Mesenchymal stem cell (in vitro differentiated cells and primary cell): Measurements from ENCODE around the gene DNM1.

ENCODE experiments used
- DNase-seq: peaks from one replicate; pipeline ENCODE4 v3.0.0-alpha.2; 2013
- H2AFZ ChIP-seq: one replicate; pipeline ENCODE4 v1.6.1; 2013; ENCODE audit warnings: low read depth, mild to moderate bottlenecking, control low read depth, inconsistent platforms, low read length, moderate library complexity
- H2AK5ac ChIP-seq: 2 replicates; pipeline ENCODE4 v1.6.1; 2013; ENCODE audit warnings: low read length, moderate library complexity, mild to moderate bottlenecking, inconsistent platforms; ENCODE audit not compliant: severe bottlenecking
- H2BK120ac ChIP-seq: one replicate; pipeline ENCODE4 v1.6.1; 2013; ENCODE audit warnings: low read depth, mild to moderate bottlenecking, inconsistent platforms, low read length, moderate library complexity
- H2BK12ac ChIP-seq, 2 experiments: one replicate each; pipeline ENCODE4 v1.6.1; 2013; ENCODE audit warnings: inconsistent platforms in 2 of 2, low read length in 2 of 2, mild to moderate bottlenecking in 2 of 2, moderate library complexity in 2 of 2, control low read depth in 1 of 2
- H2BK15ac ChIP-seq: one replicate; pipeline ENCODE4 v1.6.1; 2013; ENCODE audit warnings: mild to moderate bottlenecking, low read depth, inconsistent platforms; ENCODE audit not compliant: poor library complexity, severe bottlenecking
- H2BK5ac ChIP-seq: 2 replicates; pipeline ENCODE4 v1.6.1; 2013; ENCODE audit warnings: low read depth, mild to moderate bottlenecking, low read length, control low read depth, inconsistent platforms; ENCODE audit not compliant: poor library complexity, severe bottlenecking
- H3K14ac ChIP-seq, 2 experiments: one replicate each; pipeline ENCODE4 v1.6.1; 2013; ENCODE audit warnings: inconsistent platforms in 2 of 2, low read length in 2 of 2, control low read depth in 1 of 2, mild to moderate bottlenecking in 1 of 2, moderate library complexity in 1 of 2
- H3K18ac ChIP-seq, 2 experiments: one replicate each; pipeline ENCODE4 v1.6.1; 2013; ENCODE audit warnings: inconsistent platforms in 2 of 2, low read length in 2 of 2, control low read depth in 1 of 2, low read depth in 1 of 2, mild to moderate bottlenecking in 1 of 2
- H3K23ac ChIP-seq, 2 experiments: one replicate each; pipeline ENCODE4 v1.6.1; 2013; ENCODE audit warnings: inconsistent platforms in 2 of 2, low read length in 2 of 2, mild to moderate bottlenecking in 2 of 2, moderate library complexity in 2 of 2, control low read depth in 1 of 2
- H3K27ac ChIP-seq: 2 replicates; pipeline ENCODE4 v1.5.1; 2013; ENCODE audit warnings: mild to moderate bottlenecking, moderate library complexity, low read length, control low read depth, inconsistent platforms; ENCODE audit not compliant: poor library complexity, severe bottlenecking
- H3K27me3 ChIP-seq, 2 experiments: 2 replicates each; pipeline versions ENCODE4 v1.6.1 to v1.7.0; 2013; ENCODE audit warnings: low read length in 2 of 2, mild to moderate bottlenecking in 2 of 2, moderate library complexity in 2 of 2, control low read depth in 1 of 2, inconsistent platforms in 1 of 2; ENCODE audit not compliant: control insufficient read depth in 1 of 2, insufficient read depth in 1 of 2
- H3K36me3 ChIP-seq, 2 experiments: 2 replicates each; pipeline versions ENCODE4 v1.6.1 to v1.7.0; 2013; ENCODE audit warnings: low read length in 2 of 2, control low read depth in 1 of 2, inconsistent platforms in 1 of 2, low read depth in 1 of 2, mild to moderate bottlenecking in 1 of 2; ENCODE audit not compliant: insufficient read depth in 2 of 2, control insufficient read depth in 1 of 2
- H3K4ac ChIP-seq, 2 experiments: one replicate each; pipeline ENCODE4 v1.6.1; 2013; ENCODE audit warnings: inconsistent platforms in 2 of 2, low read length in 2 of 2, mild to moderate bottlenecking in 2 of 2, moderate library complexity in 2 of 2, control low read depth in 1 of 2, low read depth in 1 of 2
- H3K4me1 ChIP-seq: 2 replicates; pipeline ENCODE4 v1.6.1; 2013; ENCODE audit warnings: low read depth, low read length, control low read depth; ENCODE audit not compliant: control insufficient read depth, insufficient read depth
- H3K4me2 ChIP-seq: 2 replicates; pipeline ENCODE4 v1.6.1; 2013; ENCODE audit warnings: low read length, mild to moderate bottlenecking, inconsistent platforms; ENCODE audit not compliant: poor library complexity, severe bottlenecking
- H3K4me3 ChIP-seq, 2 experiments: 2 replicates each; pipeline versions ENCODE4 v1.5.1 to v1.7.0; 2013; ENCODE audit warnings: low read length in 2 of 2, mild to moderate bottlenecking in 2 of 2, control low read depth in 1 of 2, low read depth in 1 of 2; ENCODE audit not compliant: insufficient read depth in 1 of 2
- H3K79me1 ChIP-seq: replicated peaks from 2 replicates; pipeline ENCODE4 v1.6.1; 2013; ENCODE audit warnings: mild to moderate bottlenecking, control low read depth, low read length, inconsistent platforms; ENCODE audit not compliant: poor library complexity, severe bottlenecking
- H3K9ac ChIP-seq: 2 replicates; pipeline ENCODE4 v1.7.0; 2013; ENCODE audit warnings: mild to moderate bottlenecking, low read length, moderate library complexity
- H3K9me3 ChIP-seq: 2 replicates; pipeline ENCODE4 v1.7.0; 2013; ENCODE audit warnings: mild to moderate bottlenecking, low read length; ENCODE audit not compliant: control insufficient read depth
- H4K8ac ChIP-seq: one replicate; pipeline ENCODE4 v1.6.1; 2013; ENCODE audit warnings: inconsistent platforms, mild to moderate bottlenecking, low read length, moderate library complexity
- H4K91ac ChIP-seq: one replicate; pipeline ENCODE4 v1.6.1; 2013; ENCODE audit warnings: mild to moderate bottlenecking, low read length, inconsistent platforms
- whole genome bisulfite sequencing: methylation state at CpG from one replicate; pipeline ENCODE4 v1.1.7; 2013; ENCODE audit warnings: mixed read lengths; 5-methylcytosine and 5-hydroxymethylcytosine counted together

The DNM1 gene

DNA sequence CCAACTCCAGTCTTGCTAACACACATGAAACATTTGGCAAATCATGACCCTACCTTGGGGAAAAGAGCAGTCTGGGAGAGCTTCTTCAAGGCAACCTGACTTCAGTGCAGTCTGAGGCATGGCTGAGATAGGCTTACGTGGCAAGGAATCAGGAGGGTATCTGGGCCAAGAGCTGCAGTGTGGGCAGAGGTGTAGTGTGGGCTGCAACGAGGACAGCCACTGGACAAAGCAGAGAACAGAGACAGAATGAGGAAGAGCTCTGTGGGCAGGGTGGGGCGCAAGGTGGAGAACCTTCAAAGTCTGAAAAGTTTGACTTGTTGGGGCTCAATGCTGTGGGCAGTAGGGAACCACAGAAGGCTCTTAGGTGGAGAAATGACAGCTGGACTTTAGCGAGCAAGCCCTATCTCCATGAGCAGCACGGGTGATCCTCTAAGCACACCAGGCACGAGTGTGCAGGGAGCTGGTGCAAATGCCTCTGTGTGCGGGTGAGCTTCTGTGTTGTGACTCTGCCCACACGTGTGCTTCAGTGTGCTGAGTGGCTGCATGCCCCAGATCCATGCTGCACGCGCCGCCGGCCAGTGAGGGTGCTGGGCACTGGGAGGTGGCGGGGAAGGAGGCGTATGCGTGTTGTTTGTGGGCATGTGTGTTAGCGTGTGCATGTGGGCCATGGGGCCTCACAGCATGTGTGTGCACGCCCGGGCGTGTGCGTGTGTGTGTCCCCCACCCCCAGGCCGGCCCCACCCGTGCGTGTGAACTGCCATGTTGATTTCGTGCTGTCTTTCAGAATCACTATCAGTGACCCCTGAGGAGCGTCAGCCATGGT lies 49.3 kb downstream of the DNM1 start:
- H3K79me1 ChIP-seq: no peaks in the 10 kb centered on the region
- no peak overlapping the region for H2BK120ac ChIP-seq
- H3K4me2 ChIP-seq: no peak overlapping the region
- H3K9me3 ChIP-seq: no peaks in the 10 kb centered on the region
- no peak for DNase-seq
- no peak overlapping the region for H3K4ac ChIP-seq
- no peak overlapping the region for H4K91ac ChIP-seq
- H3K23ac ChIP-seq: no peak overlapping the region
- no peak overlapping the region for H2AK5ac ChIP-seq
- no peak overlapping the region for H2AFZ ChIP-seq
- H3K18ac ChIP-seq: no peak overlapping the region
- no peak overlapping the region for H2BK5ac ChIP-seq
- no peak overlapping the region for H3K9ac ChIP-seq
- no peak overlapping the region for H3K14ac ChIP-seq
- H3K27me3 ChIP-seq: no peaks in the 10 kb centered on the region
- H4K8ac ChIP-seq: no peak overlapping the region
- peaks cover 26% of the 10 kb centered on the region for H3K4me1 ChIP-seq
- H2BK12ac ChIP-seq: no peak overlapping the region
- 94% methylated on average over 25 of the region's 25 CpGs for WGBS
- H3K36me3 ChIP-seq: peaks cover 55 to 72% of the 10 kb centered on the region in 2 experiments
- no peak overlapping the region for H3K4me3 ChIP-seq
- H2BK15ac ChIP-seq: no peak overlapping the region
- no peak overlapping the region for H3K27ac ChIP-seq

GRCh38 chr9:128253140-128253990 lies 50.2 kb downstream of the DNM1 start:
- no peak overlapping the region for H3K4me3 ChIP-seq
- no peak overlapping the region for H3K9ac ChIP-seq
- no peak overlapping the region for H2AK5ac ChIP-seq
- no peak overlapping the region for H3K4ac ChIP-seq
- no peak overlapping the region for H3K4me2 ChIP-seq
- WGBS: 89% methylated on average over 31 of the region's 31 CpGs
- no peaks in the 10 kb centered on the region for H3K9me3 ChIP-seq
- H3K14ac ChIP-seq: no peak overlapping the region
- H4K8ac ChIP-seq: no peak overlapping the region
- DNase-seq: no peak
- no peaks in the 10 kb centered on the region for H3K27me3 ChIP-seq
- no peak overlapping the region for H2AFZ ChIP-seq
- no peak overlapping the region for H2BK120ac ChIP-seq
- no peak overlapping the region for H2BK15ac ChIP-seq
- H3K18ac ChIP-seq: no peak overlapping the region
- peaks cover 58 to 75% of the 10 kb centered on the region in 2 experiments for H3K36me3 ChIP-seq
- peaks cover 28% of the 10 kb centered on the region for H3K4me1 ChIP-seq
- H2BK5ac ChIP-seq: no peak overlapping the region
- H3K23ac ChIP-seq: no peak overlapping the region
- no peak overlapping the region for H4K91ac ChIP-seq
- H3K27ac ChIP-seq: no peak overlapping the region
- no peaks in the 10 kb centered on the region for H3K79me1 ChIP-seq
- H2BK12ac ChIP-seq: peak overlapping the region in 1 of 2 experiments; percentile 4

DNA sequence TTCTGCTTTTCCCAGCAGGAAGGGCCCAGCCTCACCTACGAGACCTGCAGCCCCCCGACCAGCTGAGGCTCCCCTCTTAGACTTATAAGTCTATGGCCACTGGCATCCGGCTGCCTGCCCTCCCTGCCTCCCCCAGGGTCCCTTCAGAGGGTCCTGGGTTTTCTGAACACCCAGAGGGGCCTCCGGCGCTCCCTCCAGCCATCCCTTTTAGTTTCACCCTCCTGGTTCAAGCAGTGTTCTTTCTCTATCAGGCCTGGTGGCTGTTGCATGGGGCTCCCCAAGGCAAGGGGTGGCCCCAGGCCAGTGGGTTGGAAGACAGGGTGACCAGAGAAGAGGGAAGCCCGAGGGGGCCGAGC lies 50.8 kb downstream of the DNM1 start:
- Histone ChIP-seq H3K27ac (no peak overlapping the region), H2BK120ac (no peak overlapping the region), H3K23ac (no peak overlapping the region), H3K9ac (no peak overlapping the region), H3K27me3 (no peaks in the 10 kb centered on the region), H3K18ac (no peak overlapping the region), H3K4me3 (no peak overlapping the region), H4K91ac (no peak overlapping the region), H2AK5ac (no peak overlapping the region), H3K4me2 (no peak overlapping the region), H3K79me1 (peaks cover 2% of the 10 kb centered on the region), H3K9me3 (no peaks in the 10 kb centered on the region), H3K4ac (no peak overlapping the region), H2BK15ac (no peak overlapping the region), H4K8ac (no peak overlapping the region), H2BK12ac (no peak overlapping the region), H3K4me1 (peaks cover 28% of the 10 kb centered on the region), H3K14ac (no peak overlapping the region), H3K36me3 (peaks cover 60 to 77% of the 10 kb centered on the region in 2 experiments), H2AFZ (no peak overlapping the region), H2BK5ac (no peak overlapping the region)
- DNase-seq: no peak
- WGBS: 90% methylated on average over 6 of the region's 7 CpGs

GRCh38 chr9:128254362-128254761 lies 51.2 kb downstream of the DNM1 start:
- 96% methylated on average over 13 of the region's 20 CpGs for whole genome bisulfite sequencing
- H3K4me3 ChIP-seq: no peak overlapping the region

More at GRCh38 chr9:128254362-128254761, 51.2 kb downstream of the DNM1 start:
- no peak overlapping the region for H4K8ac ChIP-seq
- no peaks in the 10 kb centered on the region for H3K9me3 ChIP-seq
- no peak overlapping the region for H2BK12ac ChIP-seq
- peaks cover 2% of the 10 kb centered on the region for H3K79me1 ChIP-seq
- H3K14ac ChIP-seq: no peak overlapping the region
- peaks cover 28% of the 10 kb centered on the region for H3K4me1 ChIP-seq
- no peak overlapping the region for H3K18ac ChIP-seq
- no peak overlapping the region for H3K9ac ChIP-seq
- no peak overlapping the region for H2BK15ac ChIP-seq
- DNase-seq: no peak
- no peak overlapping the region for H3K27ac ChIP-seq
- no peak overlapping the region for H3K4me2 ChIP-seq
- no peak overlapping the region for H2AK5ac ChIP-seq
- H4K91ac ChIP-seq: no peak overlapping the region
- H3K27me3 ChIP-seq: no peaks in the 10 kb centered on the region
- H2BK120ac ChIP-seq: no peak overlapping the region
- H3K36me3 ChIP-seq: peaks cover 64 to 81% of the 10 kb centered on the region in 2 experiments
- H2BK5ac ChIP-seq: no peak overlapping the region
- H3K4ac ChIP-seq: no peak overlapping the region
- no peak overlapping the region for H3K23ac ChIP-seq
- no peak overlapping the region for H2AFZ ChIP-seq
